ENCODE measurements around the gene SPART.
A peak's percentile ranks its signal among the peaks of the same experiment; 100 is the strongest.

Gene SPART

GRCh38 chr13:36346222-36347083 is at the start of gene SPART:
Gene SPART (minus strand): TSS chr13:36346394. CDS start chr13:36335830, 10,564 bp downstream.
- peak; percentile 91 for DNase-seq (ENCODE audit: low spot score)

- DNase-seq (ENCODE audit: low spot score): peak; percentile 44
Measured at GRCh38 chr13:36395280-36395679, 49.1 kb upstream of the SPART start.

GRCh38 chr13:36385489-36385888 is 39.3 kb upstream of the SPART start:
- no peak for DNase-seq (ENCODE audit: low spot score)

GRCh38 chr13:36382030-36382429 is 35.8 kb upstream of the SPART start:
- no peak for DNase-seq (ENCODE audit: low spot score)

GRCh38 chr13:36377826-36378468 is 31.8 kb upstream of the SPART start:
- no peak for DNase-seq (ENCODE audit: low spot score)

GRCh38 chr13:36374063-36374462 is 27.9 kb upstream of the SPART start:
- DNase-seq (ENCODE audit: low spot score): no peak

- DNase-seq (ENCODE audit: low spot score): no peak
Measured at GRCh38 chr13:36371185-36371584, 25.0 kb upstream of the SPART start.

GRCh38 chr13:36370108-36370429 is 23.9 kb upstream of the SPART start:
- DNase-seq (ENCODE audit: low spot score): no peak

GRCh38 chr13:36369268-36370107 is 23.3 kb upstream of the SPART start:
- no peak for DNase-seq (ENCODE audit: low spot score)

- DNase-seq (ENCODE audit: low spot score): no peak
Measured at GRCh38 chr13:36366031-36366430, 19.8 kb upstream of the SPART start.

GRCh38 chr13:36363366-36363863 is 17.2 kb upstream of the SPART start:
- no peak for DNase-seq (ENCODE audit: low spot score)

GRCh38 chr13:36362914-36363313 is 16.7 kb upstream of the SPART start:
- no peak for DNase-seq (ENCODE audit: low spot score)

GRCh38 chr13:36362251-36362650 is 16.1 kb upstream of the SPART start:
- no peak for DNase-seq (ENCODE audit: low spot score)

GRCh38 chr13:36360903-36361302 is 14.7 kb upstream of the SPART start:
- no peak for DNase-seq (ENCODE audit: low spot score)

GRCh38 chr13:36359301-36359950 is 13.2 kb upstream of the SPART start:
- no peak for DNase-seq (ENCODE audit: low spot score)

GRCh38 chr13:36358175-36358718 is 12.1 kb upstream of the SPART start:
- no peak for DNase-seq (ENCODE audit: low spot score)

- DNase-seq (ENCODE audit: low spot score): no peak
Measured at GRCh38 chr13:36357692-36358091, 11.5 kb upstream of the SPART start.

- no peak for DNase-seq (ENCODE audit: low spot score)
Measured at GRCh38 chr13:36357231-36357630, 11.0 kb upstream of the SPART start.

- no peak for DNase-seq (ENCODE audit: low spot score)
Measured at GRCh38 chr13:36356058-36356457, 9.9 kb upstream of the SPART start.

- no peak for DNase-seq (ENCODE audit: low spot score)
Measured at GRCh38 chr13:36355632-36356031, 9.4 kb upstream of the SPART start.

- DNase-seq (ENCODE audit: low spot score): no peak
Measured at GRCh38 chr13:36354842-36355623, 8.8 kb upstream of the SPART start.
